HG03571 (cell line): ENCODE measurements around the gene LSM14A.

Experiments used
- ATAC-seq: cut with Tn5 transposase; IDR thresholded peaks from one replicate; pipeline ENCODE4 v1.9.1; 2021; ENCODE audit not compliant: unreplicated experiment

LSM14A gene

DNA sequence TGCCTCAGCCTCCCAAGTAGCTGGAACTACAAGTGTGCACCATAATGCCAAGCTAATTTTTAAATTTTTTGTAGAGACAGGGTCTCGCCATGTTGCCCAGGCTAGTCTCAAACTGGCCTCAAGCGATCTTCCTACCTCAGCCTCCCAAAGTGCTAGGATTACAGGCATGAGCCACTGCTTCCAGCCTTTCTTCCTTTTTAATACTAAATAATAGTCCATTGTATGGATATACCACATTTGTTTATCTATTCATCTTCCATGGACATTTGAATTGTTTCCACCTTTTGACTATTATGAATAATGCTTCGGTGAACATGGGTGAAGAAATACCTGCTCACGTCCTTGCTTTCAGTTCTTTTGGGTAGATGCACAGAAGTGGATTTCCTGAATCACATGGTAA is 106.5 kb downstream of the LSM14A start:
- no peak for ATAC-seq
